ENCODE measurements around the gene SSRP1. TPM values are rescaled to one million over a fixed set of nuclear protein-coding genes. Genes with fewer than 3 reads are reported as not detected.
"Not testable (repeated sequence)": the region's sequence is repeated elsewhere in the genome, so short reads cannot be mapped to it uniquely, and the experiment has no call there.

SSRP1 gene
- total and polyA plus RNA-seq, 2 of the 4 experiments (the other 2 are of a cell fraction), result 106 to 146 TPM

GRCh38 chr11:57361926-57362325, 26.2 kb upstream of the SSRP1 start:
- Histone ChIP-seq H3K9ac (ENCODE audit: low read depth, low read length) (no peak overlapping the region), H3K4me2 (ENCODE audit: low read depth, low read length) (no peak overlapping the region), H3K4ac (ENCODE audit: low read depth, low read length) (no peak overlapping the region), H4K5ac (ENCODE audit: low read depth, low read length) (no peak overlapping the region), H2AK5ac (ENCODE audit: low read depth, low read length) (no peak overlapping the region), H3K79me1 (ENCODE audit: low read depth in 1 of 2, low read length in 2 of 2) (no peaks in the 10 kb centered on the region), H3K4me3 (ENCODE audit: insufficient read depth, low read depth, low read length) (no peak overlapping the region), H3K23ac (ENCODE audit: low read depth, low read length) (no peak overlapping the region), H4K20me1 (ENCODE audit: insufficient read depth, low read length) (no peaks in the 10 kb centered on the region), H3K56ac (ENCODE audit: extremely low read depth, insufficient read depth, low read length) (no peak overlapping the region), H3K4me1 (ENCODE audit: control insufficient read depth, insufficient read depth, low read length) (no peaks in the 10 kb centered on the region), H3K9me3 (ENCODE audit: control insufficient read depth, insufficient read depth, low read length) (peaks cover 3% of the 10 kb centered on the region; the same call in 1 of the 2 replicates), H4K8ac (ENCODE audit: low read depth in 2 of 2, low read length in 2 of 2) (no peak overlapping the region), H3K27ac (ENCODE audit: insufficient read depth, low read length) (no peak overlapping the region), H2AK9ac (replicated peaks; ENCODE audit: low read depth, low read length, poor library complexity) (no peak overlapping the region), H3K36me3 (ENCODE audit: control insufficient read depth, insufficient read depth, low read length) (no peaks in the 10 kb centered on the region), H2BK5ac (ENCODE audit: low read depth, low read length, poor library complexity, severe bottlenecking) (no peak overlapping the region), H2BK15ac (ENCODE audit: low read depth, low read length) (no peak overlapping the region), H3K27me3 (ENCODE audit: control insufficient read depth, insufficient read depth, low read length) (peaks cover 49% of the 10 kb centered on the region), H3K9me1 (ENCODE audit: insufficient read depth, low read length) (no peaks in the 10 kb centered on the region), H3K14ac (replicated peaks; ENCODE audit: low read depth, low read length) (no peak overlapping the region), H2BK120ac (ENCODE audit: low read depth, low read length) (no peak overlapping the region), H3K18ac (ENCODE audit: low read depth, low read length) (no peak overlapping the region), H2AFZ (replicated peaks; ENCODE audit: low read length, poor library complexity) (no peak overlapping the region), H4K91ac (ENCODE audit: insufficient read depth, low read depth, low read length) (no peak overlapping the region), H2BK20ac (ENCODE audit: low read depth, low read length) (no peak overlapping the region)
- ChIA-PET CTCF (no interaction called here), POLR2A (ENCODE audit: unreplicated experiment) (no interaction called here)
- dilution Hi-C loops (cut with HindIII; ENCODE audit: low sequenced_read_pairs, unreplicated experiment), result no loop called here
- WGBS, 2 experiments (ENCODE audit: extremely low coverage in 2 of 2, insufficient read length in 1 of 2), result no CpG with 5 or more reads among the region's 3 CpGs
- intact Hi-C loops (cut with micrococcal nuclease), result no loop called here
- no TSS peak for BruUV-seq (replicated peaks)
- no peak for TF ChIP-seq BHLHE40 (IDR thresholded peaks at IDR 0.05; ENCODE audit: low read depth, low read length)
- no peak for TF ChIP-seq MAFK (IDR thresholded peaks at IDR 0.05; ENCODE audit: low read depth, low read length)
- in situ Hi-C loops (cut with MboI; ENCODE audit: low sequenced_read_pairs), result loop anchor here (25.0 kb wide), 1 partner anchor 525 kb away; no protein-coding TSS in a partner anchor
- no peak for DNase-seq
- no peak for ATAC-seq (ENCODE audit: low read depth)

- H2AK5ac ChIP-seq (ENCODE audit: low read depth, low read length); H3K4me3 ChIP-seq (ENCODE audit: insufficient read depth, low read depth, low read length); H2BK15ac ChIP-seq (ENCODE audit: low read depth, low read length); H3K79me1 ChIP-seq (ENCODE audit: low read depth in 1 of 2, low read length in 2 of 2); H3K9ac ChIP-seq (ENCODE audit: low read depth, low read length); dilution Hi-C loops (cut with HindIII; ENCODE audit: low sequenced_read_pairs, unreplicated experiment); H3K9me1 ChIP-seq (ENCODE audit: insufficient read depth, low read length); H2AK9ac ChIP-seq (replicated peaks; ENCODE audit: low read depth, low read length, poor library complexity); H3K4ac ChIP-seq (ENCODE audit: low read depth, low read length); POLR2A ChIA-PET (ENCODE audit: unreplicated experiment); H3K4me2 ChIP-seq (ENCODE audit: low read depth, low read length); H3K4me1 ChIP-seq (ENCODE audit: control insufficient read depth, insufficient read depth, low read length); BruUV-seq (replicated peaks); H2BK120ac ChIP-seq (ENCODE audit: low read depth, low read length); H4K91ac ChIP-seq (ENCODE audit: insufficient read depth, low read depth, low read length); H3K14ac ChIP-seq (replicated peaks; ENCODE audit: low read depth, low read length); H3K27ac ChIP-seq (ENCODE audit: insufficient read depth, low read length); H3K18ac ChIP-seq (ENCODE audit: low read depth, low read length); H3K56ac ChIP-seq (ENCODE audit: extremely low read depth, insufficient read depth, low read length); H2BK20ac ChIP-seq (ENCODE audit: low read depth, low read length); H2AFZ ChIP-seq (replicated peaks; ENCODE audit: low read length, poor library complexity); H2BK5ac ChIP-seq (ENCODE audit: low read depth, low read length, poor library complexity, severe bottlenecking); H3K36me3 ChIP-seq (ENCODE audit: control insufficient read depth, insufficient read depth, low read length); H3K23ac ChIP-seq (ENCODE audit: low read depth, low read length); DNase-seq; H4K20me1 ChIP-seq (ENCODE audit: insufficient read depth, low read length); H3K9me3 ChIP-seq (ENCODE audit: control insufficient read depth, insufficient read depth, low read length); H4K5ac ChIP-seq (ENCODE audit: low read depth, low read length); ATAC-seq (ENCODE audit: low read depth); H4K8ac ChIP-seq (ENCODE audit: low read depth in 2 of 2, low read length in 2 of 2); intact Hi-C loops (cut with micrococcal nuclease): not testable (repeated sequence)
- in situ Hi-C loops (cut with MboI; ENCODE audit: low sequenced_read_pairs), result loop anchor here (25.0 kb wide), 1 partner anchor 524 kb away; no protein-coding TSS in a partner anchor
- CTCF ChIA-PET, result interaction anchor here (0.6 kb wide), 2 partner anchors 18 to 87 kb away, joined by 3 read pairs; no protein-coding TSS in a partner anchor
- peaks cover 47% of the 10 kb centered on the region for H3K27me3 ChIP-seq (ENCODE audit: control insufficient read depth, insufficient read depth, low read length)
Measured at GRCh38 chr11:57361420-57361819, 25.7 kb upstream of the SSRP1 start.
